GM23338 (cell line): Measurements from ENCODE around the gene PLXNC1. TPM values are rescaled to one million over a fixed set of nuclear protein-coding genes. Genes with fewer than 3 reads are reported as not detected.
A peak's percentile ranks its signal among the peaks of the same experiment; 100 is the strongest.

Source experiments
- ATAC-seq: fragments of 200-7000 bp; cut with Tn5 transposase; 3 replicates; pipeline ENCODE4 v1.9.1; 2020
- DNase-seq: peaks from one replicate; pipeline ENCODE4 v3.0.0-alpha.2; 2015; ENCODE audit warnings: low spot score
- H2AFZ ChIP-seq: fragments of 200-600 bp; sonication (generic); 2 replicates; pipeline ENCODE4 v1.8.0; 2016; ENCODE audit warnings: antibody characterized with exemption, mild to moderate bottlenecking, moderate library complexity
- H3F3A ChIP-seq: fragments of 200-600 bp; sonication (generic); replicated peaks from 2 replicates; pipeline ENCODE4 v1.8.0; 2017; ENCODE audit warnings: antibody characterized with exemption, mixed run types, low read depth
- H3K27ac ChIP-seq: fragments of 200-600 bp; sonication (generic); 2 replicates; pipeline ENCODE4 v1.6.1; 2016; ENCODE audit warnings: low read depth
- H3K27me3 ChIP-seq: fragments of 200-600 bp; sonication (generic); 2 replicates; pipeline ENCODE4 v1.8.0; 2016; ENCODE audit warnings: mild to moderate bottlenecking, mixed run types, moderate library complexity; ENCODE audit not compliant: insufficient read depth
- H3K36me3 ChIP-seq: fragments of 200-600 bp; sonication (generic); 2 replicates; pipeline ENCODE4 v1.8.0; 2016; ENCODE audit warnings: mild to moderate bottlenecking; ENCODE audit not compliant: insufficient read depth
- H3K4me1 ChIP-seq: fragments of 200-600 bp; sonication (generic); 2 replicates; pipeline ENCODE4 v1.8.0; 2016; ENCODE audit warnings: mild to moderate bottlenecking, moderate library complexity; ENCODE audit not compliant: insufficient read depth
- H3K4me2 ChIP-seq: fragments of 200-600 bp; sonication (generic); 2 replicates; pipeline ENCODE4 v1.7.1; 2017; ENCODE audit warnings: mixed run types
- H3K4me3 ChIP-seq: fragments of 200-600 bp; sonication (generic); 2 replicates; pipeline ENCODE4 v1.6.1; 2016; ENCODE audit warnings: mixed run types
- H3K79me2 ChIP-seq: fragments of 200-600 bp; sonication (generic); replicated peaks from 2 replicates; pipeline ENCODE4 v1.8.0; 2017; ENCODE audit warnings: mild to moderate bottlenecking; ENCODE audit not compliant: insufficient read depth
- H3K9me2 ChIP-seq: fragments of 200-600 bp; sonication (generic); 2 replicates; pipeline ENCODE4 v1.8.0; 2017; ENCODE audit not compliant: insufficient read depth
- H4K20me1 ChIP-seq: fragments of 200-600 bp; sonication (generic); replicated peaks from 2 replicates; pipeline ENCODE4 v1.8.0; 2017; ENCODE audit warnings: mild to moderate bottlenecking; ENCODE audit not compliant: insufficient read depth
- H3K27ac Mint-ChIP-seq: 2 replicates; pipeline ENCODE4 v1.8.0; 2020; ENCODE audit warnings: inconsistent platforms, mild to moderate bottlenecking, moderate library complexity, mixed read lengths
- H3K27me3 Mint-ChIP-seq: 3 replicates; pipeline ENCODE4 v1.8.0; 2022; ENCODE audit warnings: low read depth, mild to moderate bottlenecking, moderate library complexity, mixed read lengths, inconsistent platforms; ENCODE audit not compliant: insufficient read depth, poor library complexity
- H3K36me3 Mint-ChIP-seq: 3 replicates; pipeline ENCODE4 v1.8.0; 2021; ENCODE audit warnings: low read depth, mild to moderate bottlenecking, inconsistent platforms, moderate library complexity, mixed read lengths
- H3K4me1 Mint-ChIP-seq: 3 replicates; pipeline ENCODE4 v1.8.0; 2020; ENCODE audit warnings: mild to moderate bottlenecking, inconsistent platforms, mixed read lengths
- H3K4me3 Mint-ChIP-seq: 3 replicates; pipeline ENCODE4 v1.8.0; 2021; ENCODE audit warnings: moderate library complexity, mild to moderate bottlenecking, inconsistent platforms, mixed read lengths
- H3K9me3 Mint-ChIP-seq: 3 replicates; pipeline ENCODE4 v1.8.0; 2020; ENCODE audit warnings: moderate library complexity, mild to moderate bottlenecking, inconsistent platforms, mixed read lengths
- CREB1 ChIP-seq: fragments of 250-450 bp; sonication (Bioruptor Pico); IDR thresholded peaks from 2 replicates; pipeline ENCODE4 v1.5.0; 2020; ENCODE audit warnings: low read depth, mild to moderate bottlenecking, moderate library complexity
- ETS1 ChIP-seq: IDR thresholded peaks from 2 replicates; pipeline ENCODE4 v1.6.1; 2016; ENCODE audit warnings: antibody characterized with exemption
- EZH2phosphoT487 ChIP-seq: fragments of 200-600 bp; sonication (generic); IDR thresholded peaks from one replicate; pipeline ENCODE4 v1.8.1; 2018; ENCODE audit warnings: antibody characterized with exemption; ENCODE audit not compliant: unreplicated experiment
- JUNB ChIP-seq: IDR thresholded peaks from one replicate; pipeline ENCODE4 v1.6.1; 2016; ENCODE audit warnings: antibody characterized with exemption; ENCODE audit not compliant: unreplicated experiment
- NANOG ChIP-seq: IDR thresholded peaks from 2 replicates; pipeline ENCODE4 v1.6.1; 2016; ENCODE audit warnings: antibody characterized with exemption, borderline replicate concordance
- POLR2AphosphoS5 ChIP-seq: IDR thresholded peaks from 2 replicates; pipeline ENCODE4 v1.6.1; 2016; ENCODE audit warnings: antibody characterized with exemption, low read depth
- REST ChIP-seq: IDR thresholded peaks from one replicate; pipeline ENCODE4 v1.6.1; 2018; ENCODE audit warnings: antibody characterized with exemption; ENCODE audit not compliant: unreplicated experiment
- ZNF114 ChIP-seq: fragments of 250-450 bp; sonication (Bioruptor Pico); IDR thresholded peaks from 2 replicates; pipeline ENCODE4 v1.5.0; 2020; ENCODE audit warnings: mild to moderate bottlenecking, moderate library complexity
- ZNF331 ChIP-seq: fragments of 250-450 bp; sonication (Bioruptor Pico); IDR thresholded peaks from 2 replicates; pipeline ENCODE4 v1.5.0; 2020; ENCODE audit warnings: low read depth, mild to moderate bottlenecking, moderate library complexity
- polyA plus RNA-seq: library from polyadenylated mRNA; unstranded; fragments of >200 nt; fragmentation: Nextera tagmentation; extraction: Ambion mirVana; gene quantifications from 2 replicates; pipeline ENCODE4 v1.2.1, GENCODE V29; 2016
- total RNA-seq: library from RNA; depleted of rRNA; stranded (reverse); fragments of >200 nt; shearing (Covaris generic); gene quantifications from 2 replicates; pipeline ENCODE4 v1.2.3, GENCODE V29; 2014
- TF ChIP-seq, protein P1 (sequence below), 2 experiments: fragments of 200-600 bp in 1 of 2; sonication (generic) in 1 of 2; conservative IDR thresholded peaks; 2 replicates each; pipeline versions ENCODE4 v1.5.1 to v1.6.1; 2016 to 2017; ENCODE audit warnings: antibody characterized with exemption in 2 of 2, low read depth in 2 of 2, mild to moderate bottlenecking in 2 of 2, moderate library complexity in 1 of 2

PLXNC1 gene
- total and polyA plus RNA-seq, 2 experiments from 2014 or later, result 1.9 to 6.5 TPM

- no peak overlapping the region for H3K4me3 Mint-ChIP-seq
- Histone ChIP-seq H3K9me2 (no peaks in the 10 kb centered on the region), H2AFZ (no peak overlapping the region), H3K36me3 (no peaks in the 10 kb centered on the region), H3F3A (no peaks in the 10 kb centered on the region), H3K4me3 (no peak overlapping the region), H3K79me2 (no peaks in the 10 kb centered on the region), H3K4me1 (no peaks in the 10 kb centered on the region), H3K4me2 (no peak overlapping the region), H3K27me3 (no peaks in the 10 kb centered on the region), H3K27ac (no peak overlapping the region), H4K20me1 (no peaks in the 10 kb centered on the region)
- DNase-seq (peak; percentile 62), ATAC-seq (peak; percentile 60)
- no peaks in the 10 kb centered on the region for H3K9me3 Mint-ChIP-seq
- TF ChIP-seq REST, result no peak
- TF ChIP-seq, protein P1, sequence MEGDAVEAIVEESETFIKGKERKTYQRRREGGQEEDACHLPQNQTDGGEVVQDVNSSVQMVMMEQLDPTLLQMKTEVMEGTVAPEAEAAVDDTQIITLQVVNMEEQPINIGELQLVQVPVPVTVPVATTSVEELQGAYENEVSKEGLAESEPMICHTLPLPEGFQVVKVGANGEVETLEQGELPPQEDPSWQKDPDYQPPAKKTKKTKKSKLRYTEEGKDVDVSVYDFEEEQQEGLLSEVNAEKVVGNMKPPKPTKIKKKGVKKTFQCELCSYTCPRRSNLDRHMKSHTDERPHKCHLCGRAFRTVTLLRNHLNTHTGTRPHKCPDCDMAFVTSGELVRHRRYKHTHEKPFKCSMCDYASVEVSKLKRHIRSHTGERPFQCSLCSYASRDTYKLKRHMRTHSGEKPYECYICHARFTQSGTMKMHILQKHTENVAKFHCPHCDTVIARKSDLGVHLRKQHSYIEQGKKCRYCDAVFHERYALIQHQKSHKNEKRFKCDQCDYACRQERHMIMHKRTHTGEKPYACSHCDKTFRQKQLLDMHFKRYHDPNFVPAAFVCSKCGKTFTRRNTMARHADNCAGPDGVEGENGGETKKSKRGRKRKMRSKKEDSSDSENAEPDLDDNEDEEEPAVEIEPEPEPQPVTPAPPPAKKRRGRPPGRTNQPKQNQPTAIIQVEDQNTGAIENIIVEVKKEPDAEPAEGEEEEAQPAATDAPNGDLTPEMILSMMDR (conservative IDR thresholded peaks at IDR 0.05; ENCODE audit: low read depth in 2 of 2), result peak; percentile 66 to 81
- peaks cover 4% of the 10 kb centered on the region for H3K27me3 Mint-ChIP-seq
- no peaks in the 10 kb centered on the region for H3K4me1 Mint-ChIP-seq
- no peaks in the 10 kb centered on the region for H3K36me3 Mint-ChIP-seq
- no peak overlapping the region for H3K27ac Mint-ChIP-seq
These were observed 14.2 kb upstream of the PLXNC1 start for GRCh38 chr12:94133964-94134795.

- H3K9me2 ChIP-seq, result no peaks in the 10 kb centered on the region
- no peak overlapping the region for H3K4me2 ChIP-seq
- no peaks in the 10 kb centered on the region; the same call in 2 of the 3 replicates for H3K9me3 Mint-ChIP-seq
- H2AFZ ChIP-seq, result no peak overlapping the region
- no peak for DNase-seq
- no peaks in the 10 kb centered on the region for H3K36me3 Mint-ChIP-seq
- no peaks in the 10 kb centered on the region for H3K4me1 ChIP-seq
- H3K27ac Mint-ChIP-seq, result no peak overlapping the region
- peaks cover 6% of the 10 kb centered on the region for H3K27me3 Mint-ChIP-seq
- H3K36me3 ChIP-seq, result no peaks in the 10 kb centered on the region
- no peaks in the 10 kb centered on the region; the same call in 2 of the 3 replicates for H3K4me1 Mint-ChIP-seq
- no peaks in the 10 kb centered on the region for H3K79me2 ChIP-seq
- H3K4me3 Mint-ChIP-seq, result no peak overlapping the region
- ATAC-seq, result no peak
- H3K27ac ChIP-seq, result no peak overlapping the region
- no peaks in the 10 kb centered on the region for H4K20me1 ChIP-seq
- H3K4me3 ChIP-seq, result no peak overlapping the region
- no peaks in the 10 kb centered on the region for H3F3A ChIP-seq
- no peaks in the 10 kb centered on the region for H3K27me3 ChIP-seq
- TF ChIP-seq REST, result no peak
- no peak for TF ChIP-seq POLR2AphosphoS5
- no peak for TF ChIP-seq ETS1
- TF ChIP-seq JUNB, result no peak
- TF ChIP-seq ZNF331, result no peak
- TF ChIP-seq ZNF114, result no peak
- TF ChIP-seq CREB1 (CRISPR knock-in tag), result no peak
- TF ChIP-seq NANOG, result no peak
- no peak for TF ChIP-seq EZH2phosphoT487
- TF ChIP-seq, protein P1 (conservative IDR thresholded peaks at IDR 0.05; ENCODE audit: low read depth in 2 of 2), result no peak
These were observed 12.5 kb upstream of the PLXNC1 start for GRCh38 chr12:94135896-94136295.
